ENCODE measurements around the gene LRP1. TPM values are rescaled to one million over a fixed set of nuclear protein-coding genes. Genes with fewer than 3 reads are reported as not detected.

The LRP1 gene
- total and polyA plus RNA-seq, 2 of the 13 experiments (the other 11 are each of a cell fraction or from before 2014, with no cell fraction given) = 14.7 to 30.8 TPM

DNA sequence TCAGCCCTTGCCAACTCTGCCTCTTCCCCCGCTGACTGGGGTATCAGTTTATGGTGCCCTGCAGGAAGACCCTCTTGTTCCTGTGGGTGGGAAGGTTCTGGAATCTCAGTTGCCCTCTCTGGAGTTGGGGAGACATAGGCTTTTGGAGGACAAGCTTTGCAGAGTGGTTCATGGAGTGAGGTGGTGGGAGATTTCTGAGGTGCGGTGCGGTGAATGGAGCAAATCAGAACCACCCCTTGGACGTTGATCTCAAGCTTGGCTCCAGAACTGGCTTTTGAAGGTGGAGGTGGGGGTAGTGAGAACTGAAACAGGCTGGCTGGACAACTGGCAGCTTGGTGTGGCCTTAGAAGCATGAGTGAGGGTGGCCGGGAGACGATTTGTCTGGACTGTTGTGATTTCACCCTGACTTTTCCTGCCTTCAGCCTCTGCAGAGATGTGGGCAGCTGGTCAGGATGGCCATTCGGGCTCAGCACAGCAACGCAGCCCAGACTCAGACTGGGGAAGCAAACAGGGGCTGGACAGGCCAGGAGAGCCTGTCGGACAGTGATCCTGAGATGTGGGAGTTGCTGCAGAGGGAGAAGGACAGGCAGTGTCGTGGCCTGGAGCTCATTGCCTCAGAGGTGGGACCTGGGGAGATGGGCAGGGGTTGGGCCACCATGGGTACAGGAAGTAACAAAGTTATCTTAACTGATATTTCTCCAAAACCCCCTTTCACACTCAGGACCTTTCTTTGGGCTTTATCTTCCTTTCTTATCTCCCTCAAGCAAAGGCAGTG, 102.3 kb downstream of the LRP1 start:
- ChIA-PET POLR2A (interaction anchor here (0.8 to 3.2 kb wide), 19 partner anchors 9 to 290 kb away, joined by 3 to 116 read pairs (median 8); partner anchors contain the start of genes DDIT3, INHBE, LRP1 and NEMP1), CTCF (ENCODE audit: low intra/inter-chr PET ratio, low total read pairs) (interaction anchor here (8.7 kb wide), 1 partner anchor 9 kb away, joined by 87 read pairs; a partner anchor contains a TSS)
- Histone ChIP-seq H3K27ac (ENCODE audit: extremely low read length, insufficient read depth, low read length) (peak overlapping the region; percentile 95), H3K4me3 (replicated peaks in 1 of 3; ENCODE audit: insufficient read depth in 1 of 3, low read depth in 2 of 3, low read length in 3 of 3) (peak overlapping the region; percentile 71 to 82 (median 75)), H3K79me2 (ENCODE audit: insufficient read depth, low read length) (peaks cover 33% of the 10 kb centered on the region), H3K9me3 (ENCODE audit: low read length) (no peaks in the 10 kb centered on the region), H3K4me1 (ENCODE audit: insufficient read depth, low read length) (peaks cover 81% of the 10 kb centered on the region), H3K36me3 (replicated peaks in 1 of 2; ENCODE audit: control insufficient read depth in 1 of 2, insufficient read depth in 2 of 2, low read length in 2 of 2) (peaks cover 20 to 34% of the 10 kb centered on the region in 2 experiments), H3K9ac (ENCODE audit: insufficient read depth, low read depth, low read length) (peak overlapping the region; percentile 95), H4K20me1 (ENCODE audit: insufficient read depth, low read length) (peaks cover 11% of the 10 kb centered on the region; the same call in 1 of the 2 replicates), H3K27me3 (ENCODE audit: control insufficient read depth in 1 of 2, insufficient read depth in 2 of 2, low read length in 2 of 2) (peaks cover 0 to 19% of the 10 kb centered on the region in 2 experiments; a peak in 4 of 5 replicates), H3K4me2 (ENCODE audit: low read depth, low read length) (peak overlapping the region; percentile 97), H2AFZ (ENCODE audit: low read length) (no peak overlapping the region)
- in situ Hi-C loops (cut with HindIII; ENCODE audit: extremely low pct_ligation_motif_present, low pct_unique_long_range_greater_than_20kb) (no loop called here), intact Hi-C loops (cut with micrococcal nuclease; ENCODE audit: unreplicated experiment) (loop anchor here (1.0 kb wide), 1 partner anchor 9 kb away; no protein-coding TSS in a partner anchor)
- TSS peak; percentile 63 for BruUV-seq (replicated peaks)
- no peak for FAIRE-seq
- peak; percentile 34 for DNase-seq (ENCODE audit: low spot score)
- WGBS (ENCODE audit: low lambda C conversion rate) = 3% methylated on average over 8 of the region's 10 CpGs
- peak; percentile 7 for ATAC-seq
- TF ChIP-seq, protein P1, sequence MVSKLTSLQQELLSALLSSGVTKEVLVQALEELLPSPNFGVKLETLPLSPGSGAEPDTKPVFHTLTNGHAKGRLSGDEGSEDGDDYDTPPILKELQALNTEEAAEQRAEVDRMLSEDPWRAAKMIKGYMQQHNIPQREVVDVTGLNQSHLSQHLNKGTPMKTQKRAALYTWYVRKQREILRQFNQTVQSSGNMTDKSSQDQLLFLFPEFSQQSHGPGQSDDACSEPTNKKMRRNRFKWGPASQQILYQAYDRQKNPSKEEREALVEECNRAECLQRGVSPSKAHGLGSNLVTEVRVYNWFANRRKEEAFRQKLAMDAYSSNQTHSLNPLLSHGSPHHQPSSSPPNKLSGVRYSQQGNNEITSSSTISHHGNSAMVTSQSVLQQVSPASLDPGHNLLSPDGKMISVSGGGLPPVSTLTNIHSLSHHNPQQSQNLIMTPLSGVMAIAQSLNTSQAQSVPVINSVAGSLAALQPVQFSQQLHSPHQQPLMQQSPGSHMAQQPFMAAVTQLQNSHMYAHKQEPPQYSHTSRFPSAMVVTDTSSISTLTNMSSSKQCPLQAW (CRISPR knock-in tag; IDR thresholded peaks at IDR 0.05) = peak; percentile 7; the same call in 1 of the 2 replicates
- TF ChIP-seq REL (CRISPR knock-in tag; conservative IDR thresholded peaks at IDR 0.05) (no peak), CEBPB (IDR thresholded peaks at IDR 0.05; ENCODE audit: borderline replicate concordance, low read depth, low read length) (no peak), POLR2G (IDR thresholded peaks at IDR 0.05; ENCODE audit: low read depth, low read length) (peak; percentile 51), SOX13 (IDR thresholded peaks at IDR 0.05) (no peak), SOX13 (CRISPR knock-in tag; conservative IDR thresholded peaks at IDR 0.05 in 1 of 2, IDR thresholded peaks at IDR 0.05 in 1 of 2) (no peak), SMAD9 (CRISPR knock-in tag; IDR thresholded peaks at IDR 0.05) (0 out of 2 replicates have a peak, but pooled peaks have one; percentile 45), ZBTB7B (CRISPR knock-in tag; IDR thresholded peaks at IDR 0.05) (0 out of 2 replicates have a peak, but pooled peaks have one; percentile 5), HIVEP1 (CRISPR knock-in tag; IDR thresholded peaks at IDR 0.05) (0 out of 2 replicates have a peak, but pooled peaks have one; percentile 38), ZNF432 (CRISPR knock-in tag; IDR thresholded peaks at IDR 0.05; ENCODE audit: borderline replicate concordance) (no peak), ZNF709 (CRISPR knock-in tag; IDR thresholded peaks at IDR 0.05) (0 out of 2 replicates have a peak, but pooled peaks have one; percentile 33), MBD4 (IDR thresholded peaks at IDR 0.05; ENCODE audit: borderline replicate concordance, low read length) (no peak), ZSCAN9 (CRISPR knock-in tag; IDR thresholded peaks at IDR 0.05; ENCODE audit: borderline replicate concordance) (0 out of 2 replicates have a peak, but pooled peaks have one; percentile 12), ZSCAN31 (CRISPR knock-in tag; IDR thresholded peaks at IDR 0.05; ENCODE audit: low read depth) (peak; percentile 5; the same call in 1 of the 2 replicates)
- TF ChIP-seq, protein P2, sequence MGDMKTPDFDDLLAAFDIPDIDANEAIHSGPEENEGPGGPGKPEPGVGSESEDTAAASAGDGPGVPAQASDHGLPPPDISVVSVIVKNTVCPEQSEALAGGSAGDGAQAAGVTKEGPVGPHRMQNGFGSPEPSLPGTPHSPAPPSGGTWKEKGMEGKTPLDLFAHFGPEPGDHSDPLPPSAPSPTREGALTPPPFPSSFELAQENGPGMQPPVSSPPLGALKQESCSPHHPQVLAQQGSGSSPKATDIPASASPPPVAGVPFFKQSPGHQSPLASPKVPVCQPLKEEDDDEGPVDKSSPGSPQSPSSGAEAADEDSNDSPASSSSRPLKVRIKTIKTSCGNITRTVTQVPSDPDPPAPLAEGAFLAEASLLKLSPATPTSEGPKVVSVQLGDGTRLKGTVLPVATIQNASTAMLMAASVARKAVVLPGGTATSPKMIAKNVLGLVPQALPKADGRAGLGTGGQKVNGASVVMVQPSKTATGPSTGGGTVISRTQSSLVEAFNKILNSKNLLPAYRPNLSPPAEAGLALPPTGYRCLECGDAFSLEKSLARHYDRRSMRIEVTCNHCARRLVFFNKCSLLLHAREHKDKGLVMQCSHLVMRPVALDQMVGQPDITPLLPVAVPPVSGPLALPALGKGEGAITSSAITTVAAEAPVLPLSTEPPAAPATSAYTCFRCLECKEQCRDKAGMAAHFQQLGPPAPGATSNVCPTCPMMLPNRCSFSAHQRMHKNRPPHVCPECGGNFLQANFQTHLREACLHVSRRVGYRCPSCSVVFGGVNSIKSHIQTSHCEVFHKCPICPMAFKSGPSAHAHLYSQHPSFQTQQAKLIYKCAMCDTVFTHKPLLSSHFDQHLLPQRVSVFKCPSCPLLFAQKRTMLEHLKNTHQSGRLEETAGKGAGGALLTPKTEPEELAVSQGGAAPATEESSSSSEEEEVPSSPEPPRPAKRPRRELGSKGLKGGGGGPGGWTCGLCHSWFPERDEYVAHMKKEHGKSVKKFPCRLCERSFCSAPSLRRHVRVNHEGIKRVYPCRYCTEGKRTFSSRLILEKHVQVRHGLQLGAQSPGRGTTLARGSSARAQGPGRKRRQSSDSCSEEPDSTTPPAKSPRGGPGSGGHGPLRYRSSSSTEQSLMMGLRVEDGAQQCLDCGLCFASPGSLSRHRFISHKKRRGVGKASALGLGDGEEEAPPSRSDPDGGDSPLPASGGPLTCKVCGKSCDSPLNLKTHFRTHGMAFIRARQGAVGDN (CRISPR knock-in tag; IDR thresholded peaks at IDR 0.05) = peak; percentile 4
- TF ChIP-seq, protein P3, sequence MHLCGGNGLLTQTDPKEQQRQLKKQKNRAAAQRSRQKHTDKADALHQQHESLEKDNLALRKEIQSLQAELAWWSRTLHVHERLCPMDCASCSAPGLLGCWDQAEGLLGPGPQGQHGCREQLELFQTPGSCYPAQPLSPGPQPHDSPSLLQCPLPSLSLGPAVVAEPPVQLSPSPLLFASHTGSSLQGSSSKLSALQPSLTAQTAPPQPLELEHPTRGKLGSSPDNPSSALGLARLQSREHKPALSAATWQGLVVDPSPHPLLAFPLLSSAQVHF (CRISPR knock-in tag; IDR thresholded peaks at IDR 0.05) = 0 out of 2 replicates have a peak, but pooled peaks have one; percentile 4

Data from HepG2 (cell line).